ENCODE data around the gene CHRD.
A peak's percentile ranks its signal among the peaks of the same experiment; 100 is the strongest.
"Not testable (repeated sequence)": the region's sequence is repeated elsewhere in the genome, so short reads cannot be mapped to it uniquely, and the experiment has no call there.

The CHRD gene

GRCh38 chr3:184379358-184380184 lies at the start of gene CHRD:
TSS of gene CHRD (plus strand) at chr3:184380054. CDS start at chr3:184380319, 265 bp downstream.
- DNase-seq (ENCODE audit: low spot score), result no peak

GRCh38 chr3:184332370-184333090 lies 47.3 kb upstream of the CHRD start:
- no peak for DNase-seq (ENCODE audit: low spot score)

GRCh38 chr3:184333190-184333589 lies 46.7 kb upstream of the CHRD start:
- DNase-seq (ENCODE audit: low spot score), result peak; percentile 53

GRCh38 chr3:184333700-184334099 lies 46.2 kb upstream of the CHRD start:
- no peak for DNase-seq (ENCODE audit: low spot score)

- DNase-seq (ENCODE audit: low spot score), result peak; percentile 71
These were observed 45.2 kb upstream of the CHRD start for GRCh38 chr3:184334470-184335158.

GRCh38 chr3:184335291-184335660 lies 44.6 kb upstream of the CHRD start:
- DNase-seq (ENCODE audit: low spot score), result no peak

GRCh38 chr3:184335661-184336546 lies 44.0 kb upstream of the CHRD start:
- peak; percentile 93 for DNase-seq (ENCODE audit: low spot score)

GRCh38 chr3:184336547-184337398 lies 43.1 kb upstream of the CHRD start:
- DNase-seq (ENCODE audit: low spot score), result peak; percentile 41

- DNase-seq (ENCODE audit: low spot score), result no peak
These were observed 42.5 kb upstream of the CHRD start, which contains the start of gene FAM131A for GRCh38 chr3:184337399-184337714. TSS of gene FAM131A (plus strand) at chr3:184337600. CDS start at chr3:184337631, 31 bp downstream.

GRCh38 chr3:184337981-184338380 lies 41.9 kb upstream of the CHRD start:
- no peak for DNase-seq (ENCODE audit: low spot score)

- no peak for DNase-seq (ENCODE audit: low spot score)
These were observed 41.3 kb upstream of the CHRD start for GRCh38 chr3:184338511-184338945.

GRCh38 chr3:184339001-184339400 lies 40.9 kb upstream of the CHRD start:
- DNase-seq (ENCODE audit: low spot score), result no peak

GRCh38 chr3:184339451-184340135 lies 40.3 kb upstream of the CHRD start:
- not testable (repeated sequence) for DNase-seq (ENCODE audit: low spot score)

- DNase-seq (ENCODE audit: low spot score), result no peak
These were observed 37.9 kb upstream of the CHRD start for GRCh38 chr3:184341925-184342324.

GRCh38 chr3:184343200-184343876 lies 36.5 kb upstream of the CHRD start:
- DNase-seq (ENCODE audit: low spot score), result no peak

- no peak for DNase-seq (ENCODE audit: low spot score)
These were observed 35.1 kb upstream of the CHRD start for GRCh38 chr3:184344579-184345316.

GRCh38 chr3:184345317-184346144 lies 34.3 kb upstream of the CHRD start:
- DNase-seq (ENCODE audit: low spot score), result peak; percentile 93

Data from hematopoietic multipotent progenitor cell treated with erythropoietin and hydrocortisone succinate and interleukin-3 and kit ligand, for 17 days (in vitro differentiated cells).